Stomach (tissue), 19 donors: ENCODE results near the gene ZNF503. TPM values are rescaled to one million over a fixed set of nuclear protein-coding genes. Genes with fewer than 3 reads are reported as not detected.

Experiments
- DNase-seq, 2 donors: peaks; one replicate each; pipeline versions ENCODE4 v3.0.0 to v3.0.0-alpha.2; 2013 to 2019
- H3K27ac ChIP-seq, 5 donors: fragments of 200-600 bp in 4 of 5; sonication (generic) in 4 of 5; one replicate each; pipeline ENCODE4 v1.5.1; 2013 to 2019; ENCODE audit warnings: mild to moderate bottlenecking in 1 of 5, moderate library complexity in 1 of 5
- H3K27me3 ChIP-seq, 3 donors: fragments of 200-600 bp; sonication (generic); one replicate each; pipeline ENCODE4 v1.5.1; 2017 to 2019; ENCODE audit warnings: mixed run types in 1 of 3
- H3K36me3 ChIP-seq, 4 donors: fragments of 200-600 bp; sonication (generic); 1 replicate in 3 of 4; 2 replicates in 1 of 4; pipeline ENCODE4 v1.5.1; 2016 to 2019
- H3K4me1 ChIP-seq, 4 donors: fragments of 200-600 bp; sonication (generic); one replicate each; pipeline ENCODE4 v1.5.1; 2016 to 2019
- H3K4me3 ChIP-seq, 4 donors: fragments of 200-600 bp; sonication (generic) in 3 of 4; one replicate each; pipeline ENCODE4 v1.5.1; 2016 to 2019; ENCODE audit warnings: mild to moderate bottlenecking in 1 of 4
- H3K9me3 ChIP-seq, 4 donors: fragments of 200-600 bp; sonication (generic); one replicate each; pipeline ENCODE4 v1.5.1; 2016 to 2019
- CTCF ChIP-seq, 7 experiments: fragments of 450-650 bp in 4 of 7; fragments of 200-600 bp in 3 of 7; sonication (generic) in 3 of 7; IDR thresholded peaks; one replicate each; pipeline ENCODE4 v1.5.1; 2016 to 2019; ENCODE audit warnings: antibody characterized with exemption in 7 of 7, control low read depth in 2 of 7, mild to moderate bottlenecking in 1 of 7
- EP300 ChIP-seq: sonication (generic); formaldehyde crosslinking; IDR thresholded peaks from one replicate; pipeline ENCODE4 v1.6.1; 2017; ENCODE audit warnings: antibody characterized with exemption
- POLR2A ChIP-seq, 4 donors: fragments of 450-650 bp; IDR thresholded peaks; one replicate each; pipeline ENCODE4 v1.6.1; 2016; ENCODE audit warnings: antibody characterized with exemption in 4 of 4, control low read depth in 2 of 4, mild to moderate bottlenecking in 1 of 4, moderate library complexity in 1 of 4
- POLR2AphosphoS5 ChIP-seq, 3 donors: sonication (generic); formaldehyde crosslinking; IDR thresholded peaks; one replicate each; pipeline ENCODE4 v1.6.1; 2016; ENCODE audit warnings: antibody characterized with exemption in 3 of 3
- WGBS, 5 donors: extraction: QIAGEN DNeasy Blood & Tissue Kit in 3 of 5; methylation state at CpG; one replicate each; pipeline versions ENCODE4 v1.1.5 to v1.1.7; 2013 to 2018; 5-methylcytosine and 5-hydroxymethylcytosine counted together
- intact Hi-C: fragments of 100-400 bp; cut with DNase I; formaldehyde crosslinking; loops from one replicate; pipeline ENCODE4 v1.15.1; 2023; ENCODE audit warnings: low total_unique reads
- long read RNA-seq, 10 donors: transcript quantifications; one replicate each; lab custom pipeline, GENCODE V29; 2026
- polyA plus RNA-seq, 3 donors: library from polyadenylated mRNA; stranded (reverse); fragments of 200-250 nt; gene quantifications; one replicate each; pipeline ENCODE4 v1.2.3, GENCODE V29; 2013
- total RNA-seq, 5 donors: library from RNA; depleted of rRNA; stranded (reverse); fragments of >200 nt; gene quantifications; one replicate each; pipeline versions ENCODE4 v1.1.0 to v1.2.3, GENCODE V29; 2014 to 2016
- donor health status: healthy with polysubstance abuse.
- donor health status: Bipolar disorder and iron deficiency.
- donor health status: healthy.

Gene ZNF503
- 10 to 100 TPM in 2 of 5 donors, 1 to 10 TPM in 3; 3.5 to 24.1 (median 8.2) TPM for total RNA-seq
- polyA plus RNA-seq = 10 to 100 TPM; 10.5 to 16.2 (median 15.1) TPM
- long read RNA-seq, donor 1, partial matches to known transcripts = 0 of 3 reads
- long read RNA-seq, donor 1, other reads (novel, unspliced or antisense) = 0 of 3 reads
- long read RNA-seq, donor 2, transcript ZNF503-201 (2 exons, 3,347 nt) = major isoform, 6 of 6 reads
- long read RNA-seq, donor 2, partial matches to known transcripts = 0 of 6 reads
- long read RNA-seq, donor 2, other reads (novel, unspliced or antisense) = 0 of 6 reads
- long read RNA-seq, donor 3, partial matches to known transcripts = 0 of 3 reads
- long read RNA-seq, donor 3, other reads (novel, unspliced or antisense) = 0 of 3 reads
- long read RNA-seq, donor 4 = 0 reads
- long read RNA-seq, donor 5, transcript ZNF503-201 (2 exons, 3,347 nt) = major isoform, 24 of 24 reads
- long read RNA-seq, donor 5, partial matches to known transcripts = 0 of 24 reads
- long read RNA-seq, donor 5, other reads (novel, unspliced or antisense) = 0 of 24 reads
- long read RNA-seq, donor 6, transcript ZNF503-201 (2 exons, 3,347 nt) = major isoform, 24 of 24 reads
- long read RNA-seq, donor 6, partial matches to known transcripts = 0 of 24 reads
- long read RNA-seq, donor 6, other reads (novel, unspliced or antisense) = 0 of 24 reads
- long read RNA-seq, donor 7, transcript ZNF503-201 (2 exons, 3,347 nt) = major isoform, 14 of 14 reads
- long read RNA-seq, donor 7, partial matches to known transcripts = 0 of 14 reads
- long read RNA-seq, donor 7, other reads (novel, unspliced or antisense) = 0 of 14 reads
- long read RNA-seq, donor 8, transcript ZNF503-201 (2 exons, 3,347 nt) = major isoform, 8 of 13 reads
- long read RNA-seq, donor 8, partial matches to known transcripts = 5 of 13 reads
- long read RNA-seq, donor 8, other reads (novel, unspliced or antisense) = 0 of 13 reads
- long read RNA-seq, donor 9, partial matches to known transcripts = 0 of 4 reads
- long read RNA-seq, donor 9, other reads (novel, unspliced or antisense) = 0 of 4 reads
- long read RNA-seq, donor 10, partial matches to known transcripts = 5 of 7 reads
- long read RNA-seq, donor 10, other reads (novel, unspliced or antisense) = 0 of 7 reads

GRCh38 chr10:75401569-75402485, at the start of gene ZNF503:
TSS of gene ZNF503 (minus strand) at chr10:75401764. CDS start at chr10:75401419, 345 bp downstream.
- 0 to 1% (median 0%) methylated on average over 62 to 88 of the region's 88 CpGs for WGBS, 5 donors
- Histone ChIP-seq H3K4me3 (peak within 1 kb of the TSS; percentile 75 to 98 (median 87)), H3K27ac (peak within 1 kb of the TSS; percentile 92 to 99 (median 96)), H3K27me3 (peaks cover 0 to 47% (median 0%) of the 10 kb centered on the region in 3 donors), H3K36me3 (peaks cover 6 to 18% (median 12%) of the 10 kb centered on the region in 4 donors), H3K9me3 (no peaks in the 10 kb centered on the region), H3K4me1 (peaks cover 14 to 54% (median 46%) of the 10 kb centered on the region in 4 donors)
- TF ChIP-seq CTCF (IDR thresholded peaks at IDR 0.05) (peak in 2 of 7 experiments; percentile 14 to 54), EP300 (no peak), POLR2A (IDR thresholded peaks at IDR 0.05) (peak in 2 of 4 donors; percentile 68 to 70), POLR2AphosphoS5 (IDR thresholded peaks at IDR 0.05) (peak; percentile 95 to 99 (median 99))
- DNase-seq = peak; percentile 97 to 99
- intact Hi-C loops = no loop called here

- no peak for DNase-seq
- TF ChIP-seq POLR2AphosphoS5 (IDR thresholded peaks at IDR 0.05) (no peak), EP300 (no peak), POLR2A (IDR thresholded peaks at IDR 0.05) (no peak), CTCF (IDR thresholded peaks at IDR 0.05) (no peak)
- Histone ChIP-seq H3K9me3 (peaks cover 0 to 4% (median 0%) of the 10 kb centered on the region in 4 donors), H3K36me3 (peaks cover 0 to 10% (median 4%) of the 10 kb centered on the region in 4 donors), H3K27ac (no peak overlapping the region), H3K4me1 (peaks cover 0 to 17% (median 14%) of the 10 kb centered on the region in 4 donors), H3K4me3 (no peak overlapping the region), H3K27me3 (no peaks in the 10 kb centered on the region)
- intact Hi-C loops = no loop called here
- WGBS, 5 donors = 82 to 92% (median 89%) methylated on average over 18 of the region's 18 CpGs
Observed at GRCh38 chr10:75450644-75451640, 49.4 kb upstream of the ZNF503 start.

GRCh38 chr10:75450075-75450445, 48.5 kb upstream of the ZNF503 start:
- no peak overlapping the region for H3K27ac ChIP-seq
- intact Hi-C loops = no loop called here
- 59 to 69% (median 64%) methylated on average over 4 of the region's 4 CpGs for WGBS, 5 donors

More at GRCh38 chr10:75450075-75450445, 48.5 kb upstream of the ZNF503 start:
- Histone ChIP-seq H3K4me1 (peaks cover 0 to 17% (median 14%) of the 10 kb centered on the region in 4 donors), H3K27me3 (no peaks in the 10 kb centered on the region), H3K4me3 (no peak overlapping the region), H3K36me3 (peaks cover 0 to 6% (median 1%) of the 10 kb centered on the region in 4 donors), H3K9me3 (peaks cover 0 to 5% (median under 1%) of the 10 kb centered on the region in 4 donors)
- TF ChIP-seq EP300 (no peak), CTCF (IDR thresholded peaks at IDR 0.05) (no peak), POLR2A (IDR thresholded peaks at IDR 0.05) (no peak), POLR2AphosphoS5 (IDR thresholded peaks at IDR 0.05) (no peak)
- DNase-seq = no peak
